Measurements from ENCODE around the gene GRIA2. TPM values are rescaled to one million over a fixed set of nuclear protein-coding genes. Genes with fewer than 3 reads are reported as not detected.

The GRIA2 gene
- total RNA-seq, 4 donors from 2014 or later, result 0.76 TPM; not detected in 3

DNA sequence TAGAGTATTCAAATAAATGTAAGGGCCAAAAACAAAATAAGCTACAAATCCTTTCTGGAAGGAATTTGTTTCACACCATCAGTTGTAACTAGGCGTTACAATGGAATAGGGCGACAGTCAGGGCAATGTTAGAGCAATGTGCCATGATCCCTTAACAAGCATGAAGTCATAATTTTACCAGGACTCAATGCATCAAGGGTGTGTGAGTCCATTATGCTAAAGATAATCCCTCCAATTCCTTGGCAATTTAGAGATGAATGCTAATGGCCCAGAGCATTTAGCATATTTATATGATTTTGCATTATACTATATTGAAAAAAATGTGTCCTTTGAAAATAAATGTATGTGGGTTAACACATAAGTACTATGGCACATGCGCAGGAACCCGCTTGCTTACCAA, 73.1 kb downstream of the GRIA2 start:
- no peaks in the 10 kb centered on the region for H3K36me3 ChIP-seq
- H3K9me3 ChIP-seq, result no peaks in the 10 kb centered on the region
- no peaks in the 10 kb centered on the region for H3K4me1 ChIP-seq
- TF ChIP-seq POLR2A (IDR thresholded peaks at IDR 0.05), result no peak
- TF ChIP-seq, protein P1, sequence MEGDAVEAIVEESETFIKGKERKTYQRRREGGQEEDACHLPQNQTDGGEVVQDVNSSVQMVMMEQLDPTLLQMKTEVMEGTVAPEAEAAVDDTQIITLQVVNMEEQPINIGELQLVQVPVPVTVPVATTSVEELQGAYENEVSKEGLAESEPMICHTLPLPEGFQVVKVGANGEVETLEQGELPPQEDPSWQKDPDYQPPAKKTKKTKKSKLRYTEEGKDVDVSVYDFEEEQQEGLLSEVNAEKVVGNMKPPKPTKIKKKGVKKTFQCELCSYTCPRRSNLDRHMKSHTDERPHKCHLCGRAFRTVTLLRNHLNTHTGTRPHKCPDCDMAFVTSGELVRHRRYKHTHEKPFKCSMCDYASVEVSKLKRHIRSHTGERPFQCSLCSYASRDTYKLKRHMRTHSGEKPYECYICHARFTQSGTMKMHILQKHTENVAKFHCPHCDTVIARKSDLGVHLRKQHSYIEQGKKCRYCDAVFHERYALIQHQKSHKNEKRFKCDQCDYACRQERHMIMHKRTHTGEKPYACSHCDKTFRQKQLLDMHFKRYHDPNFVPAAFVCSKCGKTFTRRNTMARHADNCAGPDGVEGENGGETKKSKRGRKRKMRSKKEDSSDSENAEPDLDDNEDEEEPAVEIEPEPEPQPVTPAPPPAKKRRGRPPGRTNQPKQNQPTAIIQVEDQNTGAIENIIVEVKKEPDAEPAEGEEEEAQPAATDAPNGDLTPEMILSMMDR (IDR thresholded peaks at IDR 0.05), result no peak
- H3K27ac ChIP-seq, result no peak overlapping the region
- 86 to 90% methylated on average over 4 of the region's 4 CpGs for WGBS, 2 donors
- DNase-seq, result no peak
- intact Hi-C loops (cut with DNase I), result no loop called here
- no peak overlapping the region for H3K4me3 ChIP-seq
- no peaks in the 10 kb centered on the region for H3K27me3 ChIP-seq

DNA sequence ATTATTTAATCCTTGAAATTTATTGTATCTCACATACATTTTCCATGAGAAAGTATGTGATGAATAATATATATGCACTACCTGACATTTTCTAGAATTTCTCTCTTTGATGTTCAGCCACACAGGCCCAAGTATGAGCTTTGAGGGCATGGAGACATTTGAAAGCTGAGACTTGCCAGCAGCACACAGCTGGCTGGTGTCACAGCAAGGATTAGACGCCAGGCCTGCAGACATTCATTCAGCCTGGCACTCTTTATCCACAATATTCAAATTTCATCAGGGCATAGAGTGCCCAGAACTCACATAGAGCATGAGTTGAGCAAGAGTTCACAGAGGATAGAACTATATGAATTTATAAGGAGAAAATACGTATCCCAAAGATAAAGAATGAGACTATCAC, 74.0 kb downstream of the GRIA2 start:
- Histone ChIP-seq H3K36me3 (no peaks in the 10 kb centered on the region), H3K27ac (no peak overlapping the region), H3K4me3 (no peak overlapping the region), H3K4me1 (no peaks in the 10 kb centered on the region), H3K27me3 (no peaks in the 10 kb centered on the region), H3K9me3 (no peaks in the 10 kb centered on the region)
- TF ChIP-seq, protein P1 (IDR thresholded peaks at IDR 0.05), result no peak
- TF ChIP-seq POLR2A (IDR thresholded peaks at IDR 0.05), result no peak
- intact Hi-C loops (cut with DNase I), result no loop called here
- WGBS, 2 donors, result 59 to 76% methylated on average over 2 of the region's 2 CpGs
- DNase-seq, result no peak

DNA sequence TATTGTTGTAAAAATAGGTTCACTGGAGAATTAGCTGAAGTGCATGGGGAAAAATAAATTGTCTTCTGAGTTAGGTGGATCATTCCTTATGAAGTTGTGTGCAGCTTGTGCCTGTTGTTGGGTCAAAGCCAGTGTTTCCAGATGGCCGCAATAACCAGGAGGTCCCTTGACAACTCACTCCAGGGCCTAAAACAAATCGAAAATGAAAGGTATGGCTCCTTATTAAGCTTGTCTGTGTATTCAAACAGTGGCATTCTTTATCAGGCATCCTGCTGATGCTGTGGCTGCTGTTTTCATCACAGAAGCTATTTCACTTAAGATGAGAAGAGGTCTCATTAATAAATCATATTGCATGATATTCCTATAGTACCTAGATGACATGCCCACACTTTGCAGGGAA, 80.2 kb downstream of the GRIA2 start:
- TF ChIP-seq, protein P1 (IDR thresholded peaks at IDR 0.05), result no peak
- TF ChIP-seq POLR2A (IDR thresholded peaks at IDR 0.05), result no peak
- Histone ChIP-seq H3K36me3 (no peaks in the 10 kb centered on the region), H3K4me1 (no peaks in the 10 kb centered on the region), H3K4me3 (no peak overlapping the region), H3K27ac (no peak overlapping the region), H3K27me3 (no peaks in the 10 kb centered on the region), H3K9me3 (no peaks in the 10 kb centered on the region)
- no peak for DNase-seq
- 55 to 56% methylated on average over 2 of the region's 2 CpGs for WGBS, 2 donors
- intact Hi-C loops (cut with DNase I), result no loop called here

DNA sequence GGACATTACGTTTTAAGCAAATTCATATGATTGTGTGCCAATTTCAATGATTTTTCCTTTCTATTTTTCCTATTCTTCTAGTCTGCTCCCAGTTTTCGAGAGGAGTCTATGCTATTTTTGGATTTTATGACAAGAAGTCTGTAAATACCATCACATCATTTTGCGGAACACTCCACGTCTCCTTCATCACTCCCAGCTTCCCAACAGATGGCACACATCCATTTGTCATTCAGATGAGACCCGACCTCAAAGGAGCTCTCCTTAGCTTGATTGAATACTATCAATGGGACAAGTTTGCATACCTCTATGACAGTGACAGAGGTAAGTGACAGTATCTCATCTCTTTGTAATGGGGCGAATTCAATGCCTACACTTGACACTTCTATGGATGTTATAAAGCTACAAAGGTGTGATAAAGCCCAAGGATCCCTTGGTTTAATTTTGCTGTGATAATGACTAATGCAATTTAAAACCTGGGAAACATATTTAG, 83.0 kb downstream of the GRIA2 start:
- TF ChIP-seq, protein P1 (IDR thresholded peaks at IDR 0.05), result no peak
- TF ChIP-seq POLR2A (IDR thresholded peaks at IDR 0.05), result no peak
- H3K4me1 ChIP-seq, result no peaks in the 10 kb centered on the region
- 48 to 56% methylated on average over 6 of the region's 6 CpGs for WGBS, 2 donors
- no peaks in the 10 kb centered on the region for H3K36me3 ChIP-seq
- no peak overlapping the region for H3K4me3 ChIP-seq
- DNase-seq, result no peak
- no peaks in the 10 kb centered on the region for H3K27me3 ChIP-seq
- H3K27ac ChIP-seq, result no peak overlapping the region
- no peaks in the 10 kb centered on the region for H3K9me3 ChIP-seq
- intact Hi-C loops (cut with DNase I), result no loop called here

DNA sequence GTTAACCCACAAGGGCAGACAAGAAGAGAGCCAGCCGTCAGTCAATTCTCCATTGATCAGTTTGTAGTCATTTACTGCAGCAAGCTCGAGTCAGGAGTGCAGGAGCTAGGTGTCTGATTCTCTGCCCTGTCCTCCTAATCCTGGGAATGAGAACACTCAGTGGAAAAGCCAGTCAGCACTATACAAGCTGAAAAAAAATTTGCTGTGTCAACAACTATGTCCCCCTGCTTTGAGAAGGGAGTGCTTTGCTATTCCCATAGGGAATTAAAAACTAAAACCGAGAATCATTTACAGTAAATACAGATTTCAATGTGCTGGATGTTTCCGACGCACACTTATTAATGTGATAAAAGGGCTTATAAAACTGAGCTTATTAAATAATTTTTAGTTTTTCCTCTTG, 84.2 kb downstream of the GRIA2 start:
- intact Hi-C loops (cut with DNase I), result no loop called here
- H3K4me1 ChIP-seq, result no peaks in the 10 kb centered on the region
- no peak for TF ChIP-seq POLR2A (IDR thresholded peaks at IDR 0.05)
- TF ChIP-seq, protein P1 (IDR thresholded peaks at IDR 0.05), result no peak
- 66 to 70% methylated on average over 5 of the region's 5 CpGs for WGBS, 2 donors
- no peak for DNase-seq
- H3K4me3 ChIP-seq, result no peak overlapping the region
- H3K27ac ChIP-seq, result no peak overlapping the region
- no peaks in the 10 kb centered on the region for H3K27me3 ChIP-seq
- H3K36me3 ChIP-seq, result no peaks in the 10 kb centered on the region
- H3K9me3 ChIP-seq, result no peaks in the 10 kb centered on the region

Data from esophagus squamous epithelium (tissue), 5 donors.